ENCODE results near the gene DLG2. TPM values are rescaled to one million over a fixed set of nuclear protein-coding genes. Genes with fewer than 3 reads are reported as not detected.

DLG2 gene
- total RNA-seq, 1 donor from 2014 or later, result 1.8 TPM

DNA sequence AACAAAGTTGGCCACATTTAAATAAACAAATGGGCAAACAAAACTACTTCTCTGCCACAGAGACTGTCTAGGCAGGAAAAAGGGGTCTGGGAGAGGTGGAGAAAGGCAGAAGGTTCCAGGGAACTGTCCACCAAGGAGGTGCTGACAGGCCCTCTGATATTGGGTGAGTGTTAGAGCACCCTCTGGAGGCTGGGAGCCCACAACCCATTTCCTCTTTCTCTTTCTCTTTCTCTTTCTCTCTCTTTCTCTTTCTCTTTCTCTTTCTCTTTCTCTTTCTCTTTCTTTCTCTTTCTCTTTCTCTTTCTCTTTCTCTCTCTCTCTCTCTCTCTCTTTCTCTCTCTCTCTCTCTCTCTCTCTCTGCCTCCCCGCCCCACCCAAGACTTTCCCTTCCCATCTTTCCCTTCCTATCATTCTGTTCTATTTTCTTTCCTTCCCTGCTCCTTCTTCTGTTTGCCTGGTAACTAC lies 912.8 kb downstream of the DLG2 start:
- peak; percentile 20 for DNase-seq (ENCODE audit: low read depth)
- no peak overlapping the region for H3K4me3 Mint-ChIP-seq (ENCODE audit: unreplicated experiment)

DNA sequence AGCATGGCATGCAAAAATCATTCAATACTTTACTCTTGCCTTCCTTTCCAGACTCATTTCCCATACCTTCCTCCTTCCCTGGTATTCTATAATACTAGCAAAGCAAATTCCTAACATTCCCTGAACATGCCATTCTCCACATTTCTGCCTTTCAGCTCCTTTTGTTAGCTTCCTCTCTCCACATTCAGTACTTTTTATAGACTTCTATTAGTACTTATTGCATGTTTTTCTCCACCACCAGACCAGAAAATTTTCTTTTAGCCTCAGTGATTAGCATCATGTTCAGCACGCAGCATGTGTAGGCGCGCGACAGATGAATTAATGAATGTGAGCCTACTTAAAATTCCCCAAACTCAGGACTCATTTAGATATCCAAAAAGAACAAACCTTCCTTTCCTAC lies 935.3 kb downstream of the DLG2 start:
- Mint-ChIP-seq H3K9me3 (ENCODE audit: unreplicated experiment) (no peaks in the 10 kb centered on the region), H3K4me3 (ENCODE audit: unreplicated experiment) (no peak overlapping the region), H3K4me1 (ENCODE audit: low read depth, unreplicated experiment) (peaks cover 26% of the 10 kb centered on the region), H3K27me3 (ENCODE audit: low read depth, unreplicated experiment) (no peaks in the 10 kb centered on the region), H3K27ac (ENCODE audit: unreplicated experiment) (peak overlapping the region; percentile 27), H3K36me3 (ENCODE audit: low read depth, unreplicated experiment) (no peaks in the 10 kb centered on the region)
- Histone ChIP-seq H3K27ac (ENCODE audit: low read depth, low read length) (no peak overlapping the region), H3K4me2 (ENCODE audit: low read length) (no peak overlapping the region), H3K9me3 (ENCODE audit: insufficient read depth, low read depth, low read length) (no peaks in the 10 kb centered on the region), H4K20me1 (ENCODE audit: insufficient read depth, low read length) (no peaks in the 10 kb centered on the region), H3K4me1 (ENCODE audit: insufficient read depth, low read length) (peaks cover 3% of the 10 kb centered on the region), H3K9ac (ENCODE audit: low read length) (no peak overlapping the region), H3K27me3 (ENCODE audit: insufficient read depth, low read length) (no peaks in the 10 kb centered on the region), H3K79me2 (ENCODE audit: insufficient read depth, low read length) (no peaks in the 10 kb centered on the region), H3K36me3 (ENCODE audit: insufficient read depth, low read length) (no peaks in the 10 kb centered on the region), H2AFZ (ENCODE audit: low read depth, low read length) (no peak overlapping the region), H3K4me3 (ENCODE audit: insufficient read depth, low read depth, low read length) (no peak overlapping the region)
- DNase-seq (ENCODE audit: low read depth), result peak; percentile 2
- no peak for TF ChIP-seq CTCF (IDR thresholded peaks at IDR 0.05; ENCODE audit: insufficient read depth, low read depth, low read length)
- no peak for TF ChIP-seq EZH2 (IDR thresholded peaks at IDR 0.05; ENCODE audit: insufficient read depth, low read length)
- no peak for FAIRE-seq

More for the DNA sequence above, 912.8 kb downstream of the DLG2 start:
- H3K27me3 ChIP-seq (ENCODE audit: insufficient read depth, low read length), result peaks cover 7% of the 10 kb centered on the region
- no peaks in the 10 kb centered on the region for H3K9me3 ChIP-seq (ENCODE audit: insufficient read depth, low read depth, low read length)
- no peaks in the 10 kb centered on the region for H3K36me3 ChIP-seq (ENCODE audit: insufficient read depth, low read length)
- H3K27me3 Mint-ChIP-seq (ENCODE audit: low read depth, unreplicated experiment), result peaks cover 3% of the 10 kb centered on the region
- no peak overlapping the region for H3K9ac ChIP-seq (ENCODE audit: low read length)
- H4K20me1 ChIP-seq (ENCODE audit: insufficient read depth, low read length), result no peaks in the 10 kb centered on the region
- no peak for FAIRE-seq
- H3K4me3 ChIP-seq (ENCODE audit: insufficient read depth, low read depth, low read length), result no peak overlapping the region
- peak overlapping the region; percentile 30 for H3K4me2 ChIP-seq (ENCODE audit: low read length)
- H2AFZ ChIP-seq (ENCODE audit: low read depth, low read length), result no peak overlapping the region
- no peaks in the 10 kb centered on the region for H3K4me1 Mint-ChIP-seq (ENCODE audit: low read depth, unreplicated experiment)
- H3K36me3 Mint-ChIP-seq (ENCODE audit: low read depth, unreplicated experiment), result no peaks in the 10 kb centered on the region
- no peak overlapping the region for H3K27ac Mint-ChIP-seq (ENCODE audit: unreplicated experiment)
- no peaks in the 10 kb centered on the region for H3K79me2 ChIP-seq (ENCODE audit: insufficient read depth, low read length)
- no peaks in the 10 kb centered on the region for H3K9me3 Mint-ChIP-seq (ENCODE audit: unreplicated experiment)
- no peaks in the 10 kb centered on the region for H3K4me1 ChIP-seq (ENCODE audit: insufficient read depth, low read length)
- H3K27ac ChIP-seq (ENCODE audit: low read depth, low read length), result no peak overlapping the region
- TF ChIP-seq EZH2 (IDR thresholded peaks at IDR 0.05; ENCODE audit: insufficient read depth, low read length) (no peak), CTCF (IDR thresholded peaks at IDR 0.05; ENCODE audit: insufficient read depth, low read depth, low read length) (peak; percentile 52)

GRCh38 chr11:84687433-84687832 lies 939.7 kb downstream of the DLG2 start:
- H3K27me3 ChIP-seq (ENCODE audit: insufficient read depth, low read length), result no peaks in the 10 kb centered on the region
- no peak overlapping the region for H3K4me3 ChIP-seq (ENCODE audit: insufficient read depth, low read depth, low read length)
- no peak overlapping the region for H3K27ac Mint-ChIP-seq (ENCODE audit: unreplicated experiment)
- peaks cover 3% of the 10 kb centered on the region for H3K4me1 ChIP-seq (ENCODE audit: insufficient read depth, low read length)
- no peak for FAIRE-seq
- TF ChIP-seq CTCF (IDR thresholded peaks at IDR 0.05; ENCODE audit: insufficient read depth, low read depth, low read length) (no peak), EZH2 (IDR thresholded peaks at IDR 0.05; ENCODE audit: insufficient read depth, low read length) (no peak)
- H3K36me3 Mint-ChIP-seq (ENCODE audit: low read depth, unreplicated experiment), result no peaks in the 10 kb centered on the region
- no peaks in the 10 kb centered on the region for H3K27me3 Mint-ChIP-seq (ENCODE audit: low read depth, unreplicated experiment)
- H2AFZ ChIP-seq (ENCODE audit: low read depth, low read length), result no peak overlapping the region
- no peaks in the 10 kb centered on the region for H3K79me2 ChIP-seq (ENCODE audit: insufficient read depth, low read length)
- no peak for DNase-seq (ENCODE audit: low read depth)
- no peak overlapping the region for H3K4me2 ChIP-seq (ENCODE audit: low read length)
- no peak overlapping the region for H3K27ac ChIP-seq (ENCODE audit: low read depth, low read length)
- H3K9ac ChIP-seq (ENCODE audit: low read length), result no peak overlapping the region
- no peaks in the 10 kb centered on the region for H4K20me1 ChIP-seq (ENCODE audit: insufficient read depth, low read length)
- H3K4me1 Mint-ChIP-seq (ENCODE audit: low read depth, unreplicated experiment), result peaks cover 25% of the 10 kb centered on the region
- H3K9me3 Mint-ChIP-seq (ENCODE audit: unreplicated experiment), result no peaks in the 10 kb centered on the region
- no peak overlapping the region for H3K4me3 Mint-ChIP-seq (ENCODE audit: unreplicated experiment)
- no peaks in the 10 kb centered on the region for H3K9me3 ChIP-seq (ENCODE audit: insufficient read depth, low read depth, low read length)
- H3K36me3 ChIP-seq (ENCODE audit: insufficient read depth, low read length), result no peaks in the 10 kb centered on the region
